Heart left ventricle (tissue), 16 donors: Measurements from ENCODE around the gene ITGB3BP. TPM values are rescaled to one million over a fixed set of nuclear protein-coding genes. Genes with fewer than 3 reads are reported as not detected.

Experiments used
- ATAC-seq, 4 donors: fragments of 200-7000 bp; cut with Tn5 transposase; one replicate each; pipeline ENCODE4 v1.9.1; 2020 to 2022; ENCODE audit warnings: moderate library complexity in 4 of 4, mild to moderate bottlenecking in 3 of 4, moderate number of reproducible peaks in 1 of 4
- DNase-seq, 5 donors: peaks; one replicate each; pipeline ENCODE4 v3.0.0-alpha.2; 2020
- H3K27ac ChIP-seq, 12 donors: fragments of 200-600 bp; sonication (generic) in 4 of 12; one replicate each; pipeline versions ENCODE4 v1.5.0 to v1.8.0; 2016 to 2022; ENCODE audit warnings: mild to moderate bottlenecking in 2 of 12
- H3K27me3 ChIP-seq, 9 donors: fragments of 200-600 bp; sonication (generic) in 2 of 9; one replicate each; pipeline versions ENCODE4 v1.5.1 to v1.8.0; 2016 to 2022; ENCODE audit warnings: mild to moderate bottlenecking in 3 of 9
- H3K36me3 ChIP-seq, 9 donors: fragments of 200-600 bp; sonication (generic) in 2 of 9; one replicate each; pipeline versions ENCODE4 v1.5.0 to v1.8.0; 2018 to 2022; ENCODE audit warnings: mild to moderate bottlenecking in 2 of 9
- H3K4me1 ChIP-seq, 12 donors: fragments of 200-600 bp; sonication (generic) in 4 of 12; one replicate each; pipeline versions ENCODE4 v1.5.0 to v1.8.0; 2016 to 2022; ENCODE audit warnings: mild to moderate bottlenecking in 3 of 12
- H3K4me3 ChIP-seq, 12 donors: fragments of 200-600 bp; sonication (generic) in 4 of 12; one replicate each; pipeline versions ENCODE4 v1.5.0 to v1.8.0; 2017 to 2022; ENCODE audit warnings: mild to moderate bottlenecking in 9 of 12, moderate library complexity in 4 of 12
- H3K9me3 ChIP-seq, 12 donors: fragments of 200-600 bp; sonication (generic) in 4 of 12; one replicate each; pipeline versions ENCODE4 v1.5.0 to v1.8.0; 2016 to 2022; ENCODE audit warnings: mild to moderate bottlenecking in 1 of 12
- POLR2A ChIP-seq, 2 donors: fragments of 450-650 bp; IDR thresholded peaks; one replicate each; pipeline ENCODE4 v1.6.1; 2017; ENCODE audit warnings: antibody characterized with exemption in 2 of 2, mild to moderate bottlenecking in 2 of 2, moderate library complexity in 2 of 2
- WGBS, 4 donors: extraction: QIAGEN DNeasy Blood & Tissue Kit in 2 of 4; methylation state at CpG; one replicate each; pipeline versions ENCODE4 v1.1.5 to v1.1.7; 2013 to 2018; 5-methylcytosine and 5-hydroxymethylcytosine counted together
- intact Hi-C, 10 donors: fragments of 100-400 bp; cut with DNase I; formaldehyde crosslinking; loops; one replicate each; pipeline versions ENCODE4 v1.11.1 to v1.14.2; 2022
- polyA plus RNA-seq, 2 donors: library from polyadenylated mRNA; stranded (reverse); fragments of 200-250 nt; gene quantifications; one replicate each; pipeline ENCODE4 v1.2.3, GENCODE V29; 2013
- total RNA-seq, 9 donors: library from RNA; depleted of rRNA in 2 of 9; stranded (reverse); fragments of >200 nt in 2 of 9; fragmentation: NEBNext Ultra II Directional in 3 of 9; extraction: Animal tissue kit (Norgen Biotek cat#: 25700) in 3 of 9; gene quantifications; one replicate each; pipeline versions ENCODE4 v1.1.0 to v1.2.4, GENCODE V29; 2016 to 2023
- TF ChIP-seq, protein P1 (sequence below), 12 donors: fragments of 200-600 bp; sonication (generic) in 4 of 12; IDR thresholded peaks; one replicate each; pipeline versions ENCODE4 v1.5.0 to v1.8.0; 2018 to 2022; ENCODE audit warnings: antibody characterized with exemption in 12 of 12, mild to moderate bottlenecking in 5 of 12
- donor health status: ischemic (EF 13 %, LVEDD 7.1; RV severe dilation, severe dysfunction).
- donor health status: healthy with polysubstance abuse.
- donor health status: DM: no; HTN: yes; CAD: no.
- donor health status: DM: no; HTN: no; CAD: no.
- donor health status: ischemic (EF 25% LVEDD 6.9; RV normal size, moderate dysfunction).
- donor health status: ischemic (EF 25% LVEDD 5.7; RV mildly dilated, moderate dysfunction).
- donor health status: healthy.
- donor health status: DM: yes; HTN: yes; CAD: no.
- donor health status: ischemic (EF 35%, LVEDD 5.7; RV mildly dilated, moderate dysfunction).
- donor health status: nonischemic (EF 11% LVEDD 7.7; RV severe dilation, severe dysfunction).
- donor health status: DM: yes; HTN: yes; CAD: no.
- donor health status: PGD.
- donor health status: ischemic (EF 29% LVEDD 5.4; RV normal size, mild dysfunction).
- donor health status: nonischemic (EF 23%, LVEDD 6.1; RV moderate dilation, normal function).

Gene ITGB3BP
- total and polyA plus RNA-seq, 11 donors = 2.0 to 17.2 (median 6.4) TPM

DNA sequence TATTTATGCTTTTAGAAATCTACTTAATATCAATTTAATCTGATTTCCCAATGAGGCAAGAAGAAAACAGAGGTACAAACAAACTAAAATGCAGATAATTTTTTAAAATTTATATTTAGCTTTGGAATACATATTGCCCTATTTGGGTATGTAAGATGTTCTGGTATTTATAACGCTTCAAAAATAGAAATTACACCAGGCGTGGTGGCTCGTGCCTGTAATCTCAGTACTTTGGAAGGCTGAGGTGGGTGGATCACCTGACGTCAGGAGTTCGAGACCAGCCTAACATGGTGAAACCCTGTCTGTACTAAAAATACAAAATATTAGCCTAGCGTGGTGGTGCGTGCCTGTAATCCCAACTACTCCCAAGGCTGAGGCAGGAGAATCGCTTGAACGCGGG is 13.3 kb downstream of the ITGB3BP start:
- 77 to 81% (median 79%) methylated on average over 10 of the region's 10 CpGs for WGBS, 4 donors
- intact Hi-C loops = no loop called here
- TF ChIP-seq POLR2A (IDR thresholded peaks at IDR 0.05) = no peak
- TF ChIP-seq, protein P1, sequence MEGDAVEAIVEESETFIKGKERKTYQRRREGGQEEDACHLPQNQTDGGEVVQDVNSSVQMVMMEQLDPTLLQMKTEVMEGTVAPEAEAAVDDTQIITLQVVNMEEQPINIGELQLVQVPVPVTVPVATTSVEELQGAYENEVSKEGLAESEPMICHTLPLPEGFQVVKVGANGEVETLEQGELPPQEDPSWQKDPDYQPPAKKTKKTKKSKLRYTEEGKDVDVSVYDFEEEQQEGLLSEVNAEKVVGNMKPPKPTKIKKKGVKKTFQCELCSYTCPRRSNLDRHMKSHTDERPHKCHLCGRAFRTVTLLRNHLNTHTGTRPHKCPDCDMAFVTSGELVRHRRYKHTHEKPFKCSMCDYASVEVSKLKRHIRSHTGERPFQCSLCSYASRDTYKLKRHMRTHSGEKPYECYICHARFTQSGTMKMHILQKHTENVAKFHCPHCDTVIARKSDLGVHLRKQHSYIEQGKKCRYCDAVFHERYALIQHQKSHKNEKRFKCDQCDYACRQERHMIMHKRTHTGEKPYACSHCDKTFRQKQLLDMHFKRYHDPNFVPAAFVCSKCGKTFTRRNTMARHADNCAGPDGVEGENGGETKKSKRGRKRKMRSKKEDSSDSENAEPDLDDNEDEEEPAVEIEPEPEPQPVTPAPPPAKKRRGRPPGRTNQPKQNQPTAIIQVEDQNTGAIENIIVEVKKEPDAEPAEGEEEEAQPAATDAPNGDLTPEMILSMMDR (IDR thresholded peaks at IDR 0.05) = no peak
- Histone ChIP-seq H3K27ac (peak overlapping the region in 2 of 12 donors; percentile 15 to 32), H3K27me3 (no peaks in the 10 kb centered on the region), H3K4me1 (peaks cover 0 to 6% (median 0%) of the 10 kb centered on the region in 12 donors), H3K4me3 (no peak overlapping the region), H3K9me3 (peaks cover 0 to 11% (median 0%) of the 10 kb centered on the region in 12 donors), H3K36me3 (peaks cover 0 to 34% (median 8%) of the 10 kb centered on the region in 9 donors)
- DNase-seq = no peak
- ATAC-seq = no peak

DNA sequence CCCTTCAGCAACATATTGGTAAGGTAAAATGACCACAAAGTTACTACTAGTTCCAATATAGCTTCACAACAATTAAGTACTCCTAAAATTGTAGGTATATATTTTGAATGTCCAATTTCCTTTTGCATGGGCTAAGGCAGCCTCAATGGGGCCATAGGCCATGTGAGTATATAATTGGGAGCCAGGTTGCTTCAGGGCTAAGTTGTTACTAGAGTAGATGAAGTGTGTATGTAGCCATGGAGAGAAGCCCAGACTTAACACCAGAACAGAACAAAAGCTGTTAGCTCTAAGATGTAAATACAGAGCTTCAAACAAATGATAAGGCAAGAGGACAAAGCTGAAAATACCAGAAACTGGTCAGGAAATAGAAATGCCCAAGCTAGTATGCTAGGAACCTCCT is 16.2 kb downstream of the ITGB3BP start:
- Histone ChIP-seq H3K27me3 (no peaks in the 10 kb centered on the region), H3K36me3 (peaks cover 0 to 34% (median 8%) of the 10 kb centered on the region in 9 donors), H3K9me3 (no peaks in the 10 kb centered on the region), H3K4me3 (no peak overlapping the region), H3K4me1 (peaks cover 0 to 6% (median 0%) of the 10 kb centered on the region in 12 donors), H3K27ac (no peak overlapping the region)
- DNase-seq = no peak
- TF ChIP-seq POLR2A (IDR thresholded peaks at IDR 0.05) = no peak
- TF ChIP-seq, protein P1 (IDR thresholded peaks at IDR 0.05) = no peak
- intact Hi-C loops = no loop called here
- ATAC-seq = no peak

DNA sequence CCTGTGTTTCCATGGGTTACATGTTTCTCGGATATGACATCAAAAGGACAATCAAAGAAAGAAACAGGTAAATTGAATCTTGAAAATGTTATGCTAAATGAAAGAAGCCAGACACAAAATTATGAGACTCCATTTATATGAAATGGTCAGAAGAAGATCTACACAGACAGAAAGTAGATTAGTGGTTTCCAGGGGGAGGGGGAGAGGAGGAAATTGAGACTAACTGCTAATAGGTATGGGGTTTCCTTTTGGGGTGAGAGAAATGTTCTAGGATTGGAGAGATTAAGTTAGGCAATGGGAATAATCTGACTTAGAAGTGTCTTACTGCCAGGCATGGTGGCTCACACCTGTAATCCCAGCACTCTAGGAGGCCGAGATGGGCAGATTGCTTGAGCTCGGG is 21.8 kb downstream of the ITGB3BP start:
- Histone ChIP-seq H3K27ac (no peak overlapping the region), H3K4me1 (no peaks in the 10 kb centered on the region), H3K36me3 (peaks cover 0 to 3% (median 0%) of the 10 kb centered on the region in 9 donors), H3K4me3 (no peak overlapping the region), H3K27me3 (no peaks in the 10 kb centered on the region), H3K9me3 (no peaks in the 10 kb centered on the region)
- DNase-seq = no peak
- intact Hi-C loops = no loop called here
- WGBS, 4 donors = 97 to 98% (median 98%) methylated on average over 3 of the region's 3 CpGs
- TF ChIP-seq, protein P1 (IDR thresholded peaks at IDR 0.05) = no peak
- no peak for TF ChIP-seq POLR2A (IDR thresholded peaks at IDR 0.05)
- no peak for ATAC-seq

DNA sequence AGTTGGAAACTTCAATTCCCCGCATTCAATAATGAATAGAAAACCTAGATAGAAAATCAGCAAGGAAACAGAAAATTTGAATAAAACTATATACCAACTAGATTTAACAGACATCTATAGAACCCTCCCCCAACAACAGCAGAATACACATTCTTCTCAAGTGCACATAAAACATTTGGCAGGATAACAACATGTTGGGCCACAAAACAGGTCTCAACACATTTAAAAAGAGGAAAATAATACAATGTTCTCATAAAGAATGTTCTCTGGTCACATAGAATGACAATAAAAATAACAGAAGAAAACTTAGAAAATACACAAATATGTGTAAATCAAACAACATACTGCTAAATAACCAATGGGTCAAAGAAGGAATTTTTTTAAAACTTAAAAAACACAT is 24.9 kb downstream of the ITGB3BP start:
- Histone ChIP-seq H3K27me3 (no peaks in the 10 kb centered on the region), H3K36me3 (peaks cover 0 to 3% (median 0%) of the 10 kb centered on the region in 9 donors), H3K9me3 (no peaks in the 10 kb centered on the region), H3K4me1 (no peaks in the 10 kb centered on the region), H3K27ac (no peak overlapping the region), H3K4me3 (no peak overlapping the region)
- WGBS, 4 donors = 51 to 100% (median 78%) methylated on average over 1 of the region's 1 CpG
- intact Hi-C loops = no loop called here
- TF ChIP-seq, protein P1 (IDR thresholded peaks at IDR 0.05) = no peak
- no peak for TF ChIP-seq POLR2A (IDR thresholded peaks at IDR 0.05)
- DNase-seq (no peak), ATAC-seq (no peak)
